Kidney epithelial cell (primary cell): Measurements from ENCODE around the gene BCAT1. TPM values are rescaled to one million over a fixed set of nuclear protein-coding genes. Genes with fewer than 3 reads are reported as not detected.
A peak's percentile ranks its signal among the peaks of the same experiment; 100 is the strongest.

Experiments used
- DNase-seq: peaks from one replicate; pipeline ENCODE4 v3.0.0-alpha.2; 2010; ENCODE audit warnings: low read depth
- H3K27me3 ChIP-seq: 2 replicates; pipeline ENCODE4 v1.6.0; 2011; ENCODE audit warnings: low read length; ENCODE audit not compliant: control insufficient read depth, insufficient read depth
- H3K36me3 ChIP-seq: 2 replicates; pipeline ENCODE4 v1.5.1; 2011; ENCODE audit warnings: low read length; ENCODE audit not compliant: control insufficient read depth, insufficient read depth
- H3K4me3 ChIP-seq: 2 replicates; pipeline ENCODE4 v1.5.1; 2011; ENCODE audit warnings: low read depth, mild to moderate bottlenecking, control low read depth, low read length
- total RNA-seq: library from RNA; depleted of rRNA; stranded (reverse); fragments of >200 nt; gene quantifications from 2 replicates; pipeline ENCODE4 v1.2.3, GENCODE V29; 2015
- TF ChIP-seq, protein P1 (sequence below): IDR thresholded peaks from 2 replicates; pipeline ENCODE4 v1.5.1; 2011; ENCODE audit warnings: mild to moderate bottlenecking, moderate library complexity, low read length, control low read depth, inconsistent platforms; ENCODE audit not compliant: insufficient read depth, poor library complexity, severe bottlenecking

The BCAT1 gene
- total RNA-seq, 1 donor from 2014 or later, result 103 TPM

DNA sequence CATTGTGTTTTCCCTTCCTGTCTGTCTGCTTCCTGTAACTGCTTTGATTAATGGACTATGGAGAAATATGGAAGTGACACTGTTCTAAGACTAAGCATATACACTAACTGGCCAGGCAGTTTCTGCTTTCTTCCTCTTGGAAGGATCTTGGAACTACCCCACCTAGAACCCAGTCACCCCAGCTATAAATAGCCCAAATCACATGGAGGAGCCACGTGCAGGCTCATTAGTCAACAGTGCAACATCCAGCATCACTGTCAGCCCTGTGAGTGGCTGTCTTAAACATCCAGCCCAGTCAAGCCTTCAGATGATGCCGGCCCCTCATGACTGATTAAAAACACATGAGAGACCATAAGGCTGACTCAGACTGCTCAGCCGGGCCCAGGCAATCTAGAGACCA is 39.2 kb downstream of the BCAT1 start:
- H3K27me3 ChIP-seq, result no peaks in the 10 kb centered on the region
- peak; percentile 62 for DNase-seq
- no peak overlapping the region for H3K4me3 ChIP-seq
- H3K36me3 ChIP-seq, result no peaks in the 10 kb centered on the region
- TF ChIP-seq, protein P1, sequence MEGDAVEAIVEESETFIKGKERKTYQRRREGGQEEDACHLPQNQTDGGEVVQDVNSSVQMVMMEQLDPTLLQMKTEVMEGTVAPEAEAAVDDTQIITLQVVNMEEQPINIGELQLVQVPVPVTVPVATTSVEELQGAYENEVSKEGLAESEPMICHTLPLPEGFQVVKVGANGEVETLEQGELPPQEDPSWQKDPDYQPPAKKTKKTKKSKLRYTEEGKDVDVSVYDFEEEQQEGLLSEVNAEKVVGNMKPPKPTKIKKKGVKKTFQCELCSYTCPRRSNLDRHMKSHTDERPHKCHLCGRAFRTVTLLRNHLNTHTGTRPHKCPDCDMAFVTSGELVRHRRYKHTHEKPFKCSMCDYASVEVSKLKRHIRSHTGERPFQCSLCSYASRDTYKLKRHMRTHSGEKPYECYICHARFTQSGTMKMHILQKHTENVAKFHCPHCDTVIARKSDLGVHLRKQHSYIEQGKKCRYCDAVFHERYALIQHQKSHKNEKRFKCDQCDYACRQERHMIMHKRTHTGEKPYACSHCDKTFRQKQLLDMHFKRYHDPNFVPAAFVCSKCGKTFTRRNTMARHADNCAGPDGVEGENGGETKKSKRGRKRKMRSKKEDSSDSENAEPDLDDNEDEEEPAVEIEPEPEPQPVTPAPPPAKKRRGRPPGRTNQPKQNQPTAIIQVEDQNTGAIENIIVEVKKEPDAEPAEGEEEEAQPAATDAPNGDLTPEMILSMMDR, result no peak

DNA sequence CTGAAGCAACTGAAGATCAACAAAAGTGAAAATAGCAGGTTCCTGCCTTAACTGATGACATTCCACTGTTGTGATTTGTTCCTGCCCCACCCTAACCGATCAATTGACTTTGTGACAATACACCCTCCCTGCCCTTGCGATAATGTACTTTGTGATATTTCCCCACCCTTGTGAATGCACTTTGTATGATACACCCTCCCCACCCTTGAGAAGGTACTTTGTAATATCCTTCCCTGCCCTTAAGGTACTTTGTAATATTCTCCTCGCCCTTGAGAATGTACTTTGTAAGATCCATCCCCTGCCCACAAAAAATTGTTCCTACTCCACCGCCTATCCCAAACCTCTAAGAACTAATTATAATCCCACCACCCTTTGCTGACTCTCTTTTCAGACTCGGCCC is 41.4 kb downstream of the BCAT1 start:
- no peaks in the 10 kb centered on the region for H3K27me3 ChIP-seq
- no peak overlapping the region for H3K4me3 ChIP-seq
- TF ChIP-seq, protein P1, result no peak
- no peak for DNase-seq
- H3K36me3 ChIP-seq, result no peaks in the 10 kb centered on the region

DNA sequence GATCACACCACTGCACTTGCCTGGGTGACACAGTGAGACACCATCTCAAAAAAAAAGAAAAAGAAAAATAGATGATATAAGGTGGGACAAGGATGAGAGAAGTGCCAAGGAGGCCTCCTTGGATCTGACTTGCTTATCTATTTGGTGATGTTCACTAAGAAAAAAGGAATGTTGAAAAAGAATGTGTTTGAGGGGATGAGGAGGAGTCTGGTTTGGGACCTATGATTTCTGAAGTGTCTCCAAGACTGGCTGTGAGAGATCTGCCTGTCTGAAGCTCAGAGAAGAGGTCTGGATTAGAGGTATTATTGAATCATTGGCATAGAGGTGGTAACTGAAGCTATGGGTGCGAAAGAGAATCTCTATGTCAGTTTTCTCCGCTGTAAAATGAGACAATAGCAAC is 42.8 kb downstream of the BCAT1 start:
- no peak for DNase-seq
- TF ChIP-seq, protein P1, result no peak
- H3K4me3 ChIP-seq, result no peak overlapping the region
- H3K36me3 ChIP-seq, result no peaks in the 10 kb centered on the region
- no peaks in the 10 kb centered on the region for H3K27me3 ChIP-seq

DNA sequence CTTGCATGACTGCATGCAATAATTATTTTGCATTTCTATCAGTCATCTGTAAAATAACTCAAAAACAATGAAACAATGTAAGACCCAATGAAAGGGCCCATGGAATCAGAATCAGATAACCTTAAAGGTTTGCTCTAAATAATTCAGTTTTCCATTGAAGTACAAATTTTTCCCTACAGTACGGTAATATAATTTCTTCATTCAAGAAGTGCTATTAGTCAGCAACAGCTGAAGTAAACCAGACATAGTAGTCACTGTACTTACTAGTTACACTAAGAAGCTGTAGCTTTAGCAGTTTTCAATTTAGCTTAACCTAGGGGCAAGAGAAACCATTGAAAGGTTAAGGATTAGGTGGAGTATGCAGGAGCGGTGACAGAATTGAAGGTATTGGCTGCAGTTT is 43.5 kb downstream of the BCAT1 start:
- no peak overlapping the region for H3K4me3 ChIP-seq
- no peaks in the 10 kb centered on the region for H3K27me3 ChIP-seq
- no peak for DNase-seq
- TF ChIP-seq, protein P1, result no peak
- no peaks in the 10 kb centered on the region for H3K36me3 ChIP-seq

- DNase-seq, result no peak
- H3K27me3 ChIP-seq, result no peaks in the 10 kb centered on the region
- TF ChIP-seq, protein P1, result no peak
- no peaks in the 10 kb centered on the region for H3K36me3 ChIP-seq
- no peak overlapping the region for H3K4me3 ChIP-seq
Measured at GRCh38 chr12:24904871-24905270, 44.0 kb downstream of the BCAT1 start.

DNA sequence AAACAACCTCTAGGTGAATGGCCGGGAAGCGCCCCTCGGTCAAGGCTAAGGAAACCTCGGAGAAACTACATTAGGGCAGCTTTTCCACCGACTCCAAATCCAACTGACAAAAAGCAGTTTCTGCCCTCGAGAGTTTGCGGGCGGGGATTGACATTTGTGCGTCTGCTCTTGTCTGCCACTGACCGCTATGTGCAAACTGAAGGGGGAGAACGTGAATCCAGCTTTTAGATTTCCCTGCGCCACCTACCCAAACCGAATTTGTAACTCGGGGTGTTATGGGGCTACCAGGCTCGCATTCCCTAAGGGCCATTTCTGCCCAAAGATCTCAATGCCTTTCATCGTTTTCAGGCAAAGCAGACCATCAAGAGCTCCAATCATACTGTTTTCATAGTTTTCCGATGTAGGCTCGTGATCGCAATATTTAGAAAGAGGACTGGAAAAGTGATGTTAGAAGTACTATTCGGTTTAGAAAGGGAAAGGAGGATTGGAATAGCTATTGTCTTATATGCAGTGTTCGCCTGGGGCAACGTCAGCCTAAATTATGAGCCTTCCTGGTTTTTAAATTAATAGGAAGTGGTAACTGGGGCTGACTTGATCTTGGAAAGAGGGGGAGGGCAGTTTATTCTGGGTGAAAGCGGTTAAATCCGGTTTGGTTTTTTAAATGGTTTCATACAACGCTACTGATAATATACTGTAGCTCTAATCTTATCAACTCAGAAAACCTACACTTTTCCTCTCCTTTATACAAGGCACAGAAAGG is 45.4 kb downstream of the BCAT1 start:
- TF ChIP-seq, protein P1, result no peak
- Histone ChIP-seq H3K27me3 (no peaks in the 10 kb centered on the region), H3K36me3 (no peaks in the 10 kb centered on the region), H3K4me3 (peak overlapping the region; percentile 51)
- no peak for DNase-seq
